ENCODE measurements around the gene OTC.

Gene OTC

DNA sequence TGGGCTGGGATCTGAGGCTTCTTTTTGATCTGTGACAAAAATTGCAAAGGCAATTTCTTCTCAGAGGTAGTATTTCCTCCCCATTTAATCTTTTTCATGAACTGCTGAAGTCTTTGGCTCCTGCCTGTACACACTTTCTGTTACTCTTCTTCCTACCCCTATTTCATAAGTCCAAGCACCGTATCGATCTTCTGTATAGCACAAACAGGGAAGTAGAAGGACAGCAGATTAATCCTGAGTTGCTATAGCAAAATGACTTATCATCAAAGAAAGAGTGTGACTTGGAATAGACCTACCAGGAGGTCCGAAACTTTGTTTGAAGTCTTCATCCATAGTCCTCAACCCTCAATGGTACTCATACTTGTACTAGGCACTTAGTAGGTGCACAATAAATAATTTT lies 22.0 kb downstream of the OTC start:
- in situ Hi-C loops (cut with HindIII; ENCODE audit: low pct_ligation_motif_present, low sequenced_read_pairs): no loop called here
- TF ChIP-seq, protein P1, sequence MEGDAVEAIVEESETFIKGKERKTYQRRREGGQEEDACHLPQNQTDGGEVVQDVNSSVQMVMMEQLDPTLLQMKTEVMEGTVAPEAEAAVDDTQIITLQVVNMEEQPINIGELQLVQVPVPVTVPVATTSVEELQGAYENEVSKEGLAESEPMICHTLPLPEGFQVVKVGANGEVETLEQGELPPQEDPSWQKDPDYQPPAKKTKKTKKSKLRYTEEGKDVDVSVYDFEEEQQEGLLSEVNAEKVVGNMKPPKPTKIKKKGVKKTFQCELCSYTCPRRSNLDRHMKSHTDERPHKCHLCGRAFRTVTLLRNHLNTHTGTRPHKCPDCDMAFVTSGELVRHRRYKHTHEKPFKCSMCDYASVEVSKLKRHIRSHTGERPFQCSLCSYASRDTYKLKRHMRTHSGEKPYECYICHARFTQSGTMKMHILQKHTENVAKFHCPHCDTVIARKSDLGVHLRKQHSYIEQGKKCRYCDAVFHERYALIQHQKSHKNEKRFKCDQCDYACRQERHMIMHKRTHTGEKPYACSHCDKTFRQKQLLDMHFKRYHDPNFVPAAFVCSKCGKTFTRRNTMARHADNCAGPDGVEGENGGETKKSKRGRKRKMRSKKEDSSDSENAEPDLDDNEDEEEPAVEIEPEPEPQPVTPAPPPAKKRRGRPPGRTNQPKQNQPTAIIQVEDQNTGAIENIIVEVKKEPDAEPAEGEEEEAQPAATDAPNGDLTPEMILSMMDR (IDR thresholded peaks at IDR 0.05; ENCODE audit: low read depth, low read length, missing control alignments): no peak
- no peak overlapping the region for H3K27ac ChIP-seq

DNA sequence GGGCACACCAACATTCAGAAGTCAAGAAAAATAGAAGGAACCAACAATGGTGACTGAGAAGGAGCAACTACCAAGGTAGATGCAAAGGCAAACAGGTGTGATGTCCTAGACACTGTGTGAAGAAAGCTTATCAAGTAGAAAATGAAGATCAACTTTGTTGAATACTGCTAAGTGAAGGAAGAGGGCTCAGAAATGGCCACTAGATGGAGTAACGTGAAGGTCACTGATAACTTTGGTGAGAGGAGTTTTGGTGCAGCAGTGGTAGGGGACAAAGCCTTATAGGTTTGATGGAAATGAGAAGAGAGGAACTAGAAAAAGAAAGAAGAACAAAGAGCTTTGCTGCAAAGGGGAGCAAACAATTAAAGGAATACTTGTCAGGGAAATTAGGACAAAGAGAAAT lies 23.5 kb downstream of the OTC start:
- Histone ChIP-seq H3K4me3 (ENCODE audit: low read depth, low read length) (no peak overlapping the region), H3K27ac (no peak overlapping the region), H3K36me3 (replicated peaks) (no peaks in the 10 kb centered on the region), H3K27me3 (replicated peaks) (no peaks in the 10 kb centered on the region)
- TF ChIP-seq, protein P1 (IDR thresholded peaks at IDR 0.05; ENCODE audit: low read depth, low read length, missing control alignments): peak; percentile 62
- DNase-seq: peak; percentile 5
- in situ Hi-C loops (cut with HindIII; ENCODE audit: low pct_ligation_motif_present, low sequenced_read_pairs): no loop called here

More for the DNA sequence above, 22.0 kb downstream of the OTC start:
- no peak for DNase-seq
- no peaks in the 10 kb centered on the region for H3K27me3 ChIP-seq (replicated peaks)
- no peak overlapping the region for H3K4me3 ChIP-seq (ENCODE audit: low read depth, low read length)
- H3K36me3 ChIP-seq (replicated peaks): no peaks in the 10 kb centered on the region

DNA sequence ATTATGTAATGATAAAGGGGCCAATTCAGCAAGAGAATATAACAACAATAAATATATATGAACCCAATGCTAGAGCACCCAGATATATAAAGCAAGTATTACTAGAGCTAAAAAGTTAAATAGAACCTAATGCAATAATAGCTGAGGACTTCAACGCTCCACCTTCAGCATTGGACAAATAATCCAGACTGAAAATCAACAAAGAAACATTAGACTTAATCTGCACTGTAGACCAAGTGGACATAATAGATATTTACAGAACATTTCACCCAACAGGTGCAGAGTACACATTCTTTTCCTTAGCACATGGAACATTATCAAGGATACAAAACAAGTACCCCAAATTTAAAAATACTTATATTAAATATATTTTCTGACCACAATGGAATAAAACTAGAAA lies 24.3 kb downstream of the OTC start:
- in situ Hi-C loops (cut with HindIII; ENCODE audit: low pct_ligation_motif_present, low sequenced_read_pairs): no loop called here
- Histone ChIP-seq H3K27me3 (replicated peaks) (no peaks in the 10 kb centered on the region), H3K4me3 (ENCODE audit: low read depth, low read length) (no peak overlapping the region), H3K27ac (no peak overlapping the region), H3K36me3 (replicated peaks) (no peaks in the 10 kb centered on the region)
- TF ChIP-seq, protein P1 (IDR thresholded peaks at IDR 0.05; ENCODE audit: low read depth, low read length, missing control alignments): no peak
- DNase-seq: no peak

- TF ChIP-seq, protein P1 (IDR thresholded peaks at IDR 0.05; ENCODE audit: low read depth, low read length, missing control alignments): no peak
- Histone ChIP-seq H3K27me3 (replicated peaks) (no peaks in the 10 kb centered on the region), H3K4me3 (ENCODE audit: low read depth, low read length) (no peak overlapping the region), H3K27ac (no peak overlapping the region), H3K36me3 (replicated peaks) (no peaks in the 10 kb centered on the region)
- DNase-seq: no peak
- in situ Hi-C loops (cut with HindIII; ENCODE audit: low pct_ligation_motif_present, low sequenced_read_pairs): no loop called here
Observed at GRCh38 chrX:38379088-38379487, 26.7 kb downstream of the OTC start.

GRCh38 chrX:38382663-38383062 lies 30.3 kb downstream of the OTC start:
- DNase-seq: no peak
- H3K27ac ChIP-seq: no peak overlapping the region
- no peaks in the 10 kb centered on the region for H3K36me3 ChIP-seq (replicated peaks)
- in situ Hi-C loops (cut with HindIII; ENCODE audit: low pct_ligation_motif_present, low sequenced_read_pairs): no loop called here
- no peak overlapping the region for H3K4me3 ChIP-seq (ENCODE audit: low read depth, low read length)
- no peaks in the 10 kb centered on the region for H3K27me3 ChIP-seq (replicated peaks)
- TF ChIP-seq, protein P1 (IDR thresholded peaks at IDR 0.05; ENCODE audit: low read depth, low read length, missing control alignments): no peak

GRCh38 chrX:38400389-38400910 lies 48.0 kb downstream of the OTC start:
- Histone ChIP-seq H3K36me3 (replicated peaks) (no peaks in the 10 kb centered on the region), H3K27me3 (replicated peaks) (no peaks in the 10 kb centered on the region), H3K27ac (no peak overlapping the region), H3K4me3 (ENCODE audit: low read depth, low read length) (no peak overlapping the region)
- in situ Hi-C loops (cut with HindIII; ENCODE audit: low pct_ligation_motif_present, low sequenced_read_pairs): no loop called here
- TF ChIP-seq, protein P1 (IDR thresholded peaks at IDR 0.05; ENCODE audit: low read depth, low read length, missing control alignments): no peak
- no peak for DNase-seq

All from brain microvascular endothelial cell (primary cell).